ENCODE results near the gene DERL2.
"Not testable (repeated sequence)": the region's sequence is repeated elsewhere in the genome, so short reads cannot be mapped to it uniquely, and the experiment has no call there.

The DERL2 gene

GRCh38 chr17:5435781-5436315 is 50.1 kb downstream of the DERL2 start:
- DNase-seq, result peak in 1 of 2 donors; percentile 52

- peak in 1 of 2 donors; percentile 20 for DNase-seq
These were observed 51.0 kb downstream of the DERL2 start for GRCh38 chr17:5434984-5435383.

- no peak for DNase-seq
These were observed 53.9 kb downstream of the DERL2 start for GRCh38 chr17:5431949-5432556.

DNA sequence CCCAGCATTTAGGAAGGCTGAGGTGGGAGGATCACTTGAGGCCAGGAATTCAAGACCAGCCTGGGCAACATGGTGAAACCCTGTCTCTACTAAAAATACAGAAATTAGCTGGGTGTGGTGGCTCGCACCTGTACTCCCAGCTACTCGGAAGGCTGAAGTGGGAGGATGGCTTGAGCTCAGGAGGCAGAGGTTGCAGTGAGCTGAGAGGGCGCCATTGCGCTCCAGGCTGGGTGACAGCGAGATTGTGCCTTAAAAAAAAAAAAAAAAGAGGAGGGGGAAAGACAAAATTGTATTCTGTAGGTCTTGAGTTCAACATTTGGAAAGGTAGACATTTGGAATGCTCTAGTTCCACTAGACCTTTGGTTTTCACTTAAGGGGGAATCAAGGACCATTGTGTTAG is 54.7 kb downstream of the DERL2 start:
- DNase-seq, result not testable (repeated sequence)

GRCh38 chr17:5430413-5430999 is 55.5 kb downstream of the DERL2 start:
- no peak for DNase-seq

DNA sequence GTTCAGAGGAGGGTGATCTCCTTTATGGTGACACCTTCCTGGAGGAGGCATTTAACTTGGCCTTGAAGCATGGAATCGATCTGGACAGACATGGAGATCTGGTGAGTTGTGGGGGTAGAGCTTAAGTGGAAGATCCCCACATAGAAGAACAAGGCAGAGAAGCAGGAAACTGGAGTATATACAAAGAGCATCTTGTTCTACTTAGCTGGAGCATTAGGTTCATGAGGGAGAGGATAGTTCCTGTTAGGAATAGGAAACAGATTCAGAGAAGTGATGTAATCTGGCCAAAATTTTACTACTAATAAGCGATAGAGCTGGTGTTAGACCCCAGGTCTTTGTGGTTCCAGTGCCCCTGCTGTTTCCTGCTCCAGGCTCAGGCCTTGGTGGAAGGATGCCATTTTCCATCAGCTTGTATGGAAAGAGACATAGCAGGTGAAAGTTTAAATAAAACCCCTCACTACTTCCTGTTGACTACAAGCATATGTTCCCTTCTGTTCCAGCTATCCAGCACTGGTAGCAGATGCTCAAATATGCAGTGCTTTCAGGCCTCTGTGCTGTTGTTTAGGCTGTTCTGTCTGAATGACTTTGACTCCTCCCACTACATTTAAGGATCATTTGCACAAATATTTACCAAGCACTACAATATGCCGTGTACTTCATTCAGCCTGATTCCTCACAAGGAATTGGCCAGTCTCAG is 56.6 kb downstream of the DERL2 start:
- no peak for DNase-seq

DNA sequence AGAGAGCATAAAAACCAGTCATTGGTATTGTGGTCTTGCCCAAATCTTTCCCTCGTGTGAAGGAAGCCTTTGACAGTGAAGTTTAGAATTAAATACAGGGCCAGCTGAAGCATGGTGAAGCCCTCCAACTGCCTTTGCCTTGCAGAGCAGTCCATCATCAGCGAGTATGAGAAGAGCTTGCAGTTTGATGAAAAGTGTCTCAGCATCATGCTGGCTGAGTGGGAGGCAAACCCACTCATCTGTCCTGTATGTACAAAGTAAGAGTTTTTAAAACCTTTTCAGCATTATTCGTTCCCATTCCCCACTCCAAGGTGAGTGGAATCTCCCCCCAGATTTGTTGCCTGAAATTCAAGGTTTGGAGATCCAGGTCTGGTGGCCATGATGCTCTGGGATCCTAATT is 60.2 kb downstream of the DERL2 start:
- DNase-seq, result no peak

GRCh38 chr17:5424909-5425308 is 61.1 kb downstream of the DERL2 start:
- no peak for DNase-seq

- no peak for DNase-seq
These were observed 63.5 kb downstream of the DERL2 start for GRCh38 chr17:5422505-5422904.
